OCI-LY1 (cell line): ENCODE measurements around the gene MYO15A.

Experiments
- H2AFZ ChIP-seq: fragments of 200-600 bp; sonication (generic), shearing (Covaris generic); 2 replicates; pipeline ENCODE4 v1.6.0; 2014; ENCODE audit warnings: antibody characterized with exemption, mild to moderate bottlenecking, low read length
- H3F3A ChIP-seq: fragments of 200-600 bp; sonication (generic), shearing (Covaris generic); 2 replicates; pipeline ENCODE4 v1.6.0; 2014; ENCODE audit warnings: mild to moderate bottlenecking, antibody characterized with exemption, low read length, moderate library complexity; ENCODE audit not compliant: insufficient read depth
- H3K27ac ChIP-seq: fragments of 200-600 bp; sonication (generic); 2 replicates; pipeline ENCODE4 v1.5.1; 2014; ENCODE audit warnings: low read length, mixed run types, mild to moderate bottlenecking, low read depth; ENCODE audit not compliant: poor library complexity, severe bottlenecking
- H3K27me3 ChIP-seq: fragments of 200-600 bp; sonication (generic); 2 replicates; pipeline ENCODE4 v1.6.0; 2014; ENCODE audit warnings: antibody characterized with exemption, mild to moderate bottlenecking, low read length, moderate library complexity; ENCODE audit not compliant: insufficient read depth
- H3K36me3 ChIP-seq: fragments of 200-600 bp; sonication (generic); 2 replicates; pipeline ENCODE4 v1.6.1; 2014; ENCODE audit warnings: mild to moderate bottlenecking, antibody characterized with exemption, low read length, moderate library complexity, mixed read lengths; ENCODE audit not compliant: insufficient read depth
- H3K4me1 ChIP-seq: fragments of 200-600 bp; sonication (generic); 2 replicates; pipeline ENCODE4 v1.5.1; 2014; ENCODE audit warnings: mild to moderate bottlenecking, low read length, moderate library complexity; ENCODE audit not compliant: insufficient read depth, severe bottlenecking
- H3K4me2 ChIP-seq: fragments of 200-600 bp; sonication (generic), shearing (Covaris generic); 2 replicates; pipeline ENCODE4 v1.6.1; 2014; ENCODE audit warnings: low read length
- H3K4me3 ChIP-seq: fragments of 200-600 bp; sonication (generic); 2 replicates; pipeline ENCODE4 v1.5.1; 2014; ENCODE audit warnings: low read length, low read depth, mild to moderate bottlenecking, mixed read lengths; ENCODE audit not compliant: poor library complexity, severe bottlenecking
- H3K79me2 ChIP-seq: fragments of 200-600 bp; shearing (Covaris generic); 2 replicates; pipeline ENCODE4 v1.6.1; 2016; ENCODE audit warnings: mixed run types, low read length, mixed read lengths; ENCODE audit not compliant: insufficient read depth
- H3K9ac ChIP-seq: fragments of 200-600 bp; sonication (generic), shearing (Covaris generic); 2 replicates; pipeline ENCODE4 v1.6.1; 2014; ENCODE audit warnings: mild to moderate bottlenecking, low read length, mixed read lengths
- H3K9me2 ChIP-seq: fragments of 200-600 bp; sonication (generic), shearing (Covaris generic); 2 replicates; pipeline ENCODE4 v1.6.1; 2014; ENCODE audit warnings: low read depth, mild to moderate bottlenecking, low read length, mixed read lengths
- H3K9me3 ChIP-seq: fragments of 200-600 bp; shearing (Covaris generic); 2 replicates; pipeline ENCODE4 v1.6.1; 2014; ENCODE audit warnings: low read length, mixed read lengths
- H4K20me1 ChIP-seq: fragments of 200-600 bp; sonication (generic), shearing (Covaris generic); 2 replicates; pipeline ENCODE4 v1.6.0; 2016; ENCODE audit warnings: mild to moderate bottlenecking, low read length; ENCODE audit not compliant: insufficient read depth
- CTCF ChIP-seq: fragments of 200-600 bp; sonication (generic), shearing (Covaris generic); IDR thresholded peaks from 2 replicates; pipeline ENCODE4 v1.5.1; 2017; ENCODE audit warnings: mild to moderate bottlenecking, antibody characterized with exemption, low read length, moderate library complexity, mixed read lengths
- EZH2 ChIP-seq: fragments of 200-600 bp; sonication (generic), shearing (Covaris generic); IDR thresholded peaks from 2 replicates; pipeline ENCODE4 v1.8.0; 2017; ENCODE audit warnings: borderline replicate concordance, mixed run types, mild to moderate bottlenecking, antibody characterized with exemption, low read length, moderate library complexity, mixed read lengths

MYO15A gene

GRCh38 chr17:18187226-18187625 lies 78.7 kb downstream of the MYO15A start:
- Histone ChIP-seq H3K79me2 (peaks cover 66% of the 10 kb centered on the region), H3K4me1 (peaks cover 52% of the 10 kb centered on the region), H3K27ac (no peak overlapping the region), H4K20me1 (no peaks in the 10 kb centered on the region), H3K9me3 (no peaks in the 10 kb centered on the region), H3F3A (no peaks in the 10 kb centered on the region), H2AFZ (no peak overlapping the region), H3K4me3 (peak overlapping the region; percentile 69), H3K9ac (peak overlapping the region; percentile 86; the same call in 1 of the 2 replicates), H3K27me3 (no peaks in the 10 kb centered on the region), H3K4me2 (peak overlapping the region; percentile 90), H3K9me2 (no peaks in the 10 kb centered on the region), H3K36me3 (peaks cover 49% of the 10 kb centered on the region; the same call in 1 of the 2 replicates)
- no peak for TF ChIP-seq CTCF
- TF ChIP-seq EZH2 = no peak

- H3K9me2 ChIP-seq = no peaks in the 10 kb centered on the region
- no peak overlapping the region for H3K27ac ChIP-seq
- peak overlapping the region; percentile 86; the same call in 1 of the 2 replicates for H3K9ac ChIP-seq
- H4K20me1 ChIP-seq = no peaks in the 10 kb centered on the region
- no peaks in the 10 kb centered on the region for H3K27me3 ChIP-seq
- peaks cover 71% of the 10 kb centered on the region for H3K79me2 ChIP-seq
- peak overlapping the region; percentile 90 for H3K4me2 ChIP-seq
- peaks cover 45% of the 10 kb centered on the region for H3K4me1 ChIP-seq
- peaks cover 57% of the 10 kb centered on the region; the same call in 1 of the 2 replicates for H3K36me3 ChIP-seq
- no peak overlapping the region for H2AFZ ChIP-seq
- no peak for TF ChIP-seq EZH2
- no peak for TF ChIP-seq CTCF
- peak overlapping the region; percentile 69 for H3K4me3 ChIP-seq
- no peaks in the 10 kb centered on the region for H3F3A ChIP-seq
- H3K9me3 ChIP-seq = no peaks in the 10 kb centered on the region
Measured at GRCh38 chr17:18187821-18188761, 79.5 kb downstream of the MYO15A start.

GRCh38 chr17:18190628-18191235 lies 82.2 kb downstream of the MYO15A start:
- no peak overlapping the region for H3K4me3 ChIP-seq
- no peak overlapping the region for H2AFZ ChIP-seq
- no peak for TF ChIP-seq EZH2
- TF ChIP-seq CTCF = no peak
- H3K9me2 ChIP-seq = no peaks in the 10 kb centered on the region
- peaks cover 70% of the 10 kb centered on the region for H3K36me3 ChIP-seq
- no peaks in the 10 kb centered on the region for H3K27me3 ChIP-seq
- H3K79me2 ChIP-seq = peaks cover 59% of the 10 kb centered on the region
- no peak overlapping the region for H3K27ac ChIP-seq
- H3K9me3 ChIP-seq = no peaks in the 10 kb centered on the region
- H3F3A ChIP-seq = no peaks in the 10 kb centered on the region
- H3K4me2 ChIP-seq = no peak overlapping the region
- H4K20me1 ChIP-seq = no peaks in the 10 kb centered on the region
- H3K4me1 ChIP-seq = peaks cover 34% of the 10 kb centered on the region
- no peak overlapping the region for H3K9ac ChIP-seq
